GM12878 (cell line): Measurements from ENCODE around the gene SOBP. TPM values are rescaled to one million over a fixed set of nuclear protein-coding genes. Genes with fewer than 3 reads are reported as not detected.

Source experiments
- ATAC-seq: fragments of 200-7000 bp; cut with Tn5 transposase; 3 replicates; pipeline ENCODE4 v1.9.1; 2020; ENCODE audit warnings: mild to moderate bottlenecking, moderate library complexity
- BruUV-seq: library from RNA; stranded (reverse); fragments of 400-500 nt; replicated peaks from 2 replicates; lab custom pipeline; 2021; lab: Mats Ljungman, UMichigan
- CTCF ChIA-PET: fragments of 300-600 bp; sonication (Branson Sonifier 250); formaldehyde crosslinking; extraction: SDS; loops from one replicate; lab custom pipeline; 2021; ENCODE audit warnings: inconsistent platforms; lab: Yijun Ruan, JAX
- POLR2A ChIA-PET: fragments of 350-600 bp; formaldehyde crosslinking; extraction: SDS; loops from one replicate; lab custom pipeline; 2021; ENCODE audit warnings: inconsistent platforms; lab: Charles Lee
- RAD21 ChIA-PET: fragments of 300-600 bp; sonication (Branson Sonifier 250); formaldehyde crosslinking; loops from one replicate; lab custom pipeline; 2023; ENCODE audit warnings: antibody characterized with exemption; ENCODE audit not compliant: unreplicated experiment; lab: Charles Lee
- SMC1A ChIA-PET: fragments of 300-600 bp; sonication (Branson Sonifier 250); formaldehyde crosslinking; loops from one replicate; lab custom pipeline; 2023; ENCODE audit not compliant: unreplicated experiment, uncharacterized antibody; lab: Charles Lee
- DNase-seq: peaks from one replicate; pipeline ENCODE4 v3.0.0-alpha.2; 2011; ENCODE audit warnings: low read depth, low spot score
- FAIRE-seq: peaks from 3 replicates; lab custom pipeline; 2011; peaks lifted over from hg19 to GRCh38; lab: Jason Lieb, UNC
- H2AFZ ChIP-seq: 2 replicates; pipeline ENCODE4 v1.6.0; 2011; ENCODE audit warnings: low read depth, low read length, control low read depth; ENCODE audit not compliant: control insufficient read depth
- H3K27ac ChIP-seq: 2 replicates; pipeline ENCODE4 v1.5.1; 2011; ENCODE audit warnings: control low read depth; ENCODE audit not compliant: control insufficient read depth, insufficient read depth
- H3K27me3 ChIP-seq, 2 experiments: replicated peaks in 1 of 2; 2 replicates each; pipeline versions ENCODE4 v1.6.0 to v1.6.1; 2011; ENCODE audit warnings: low read length in 1 of 2; ENCODE audit not compliant: control insufficient read depth in 2 of 2, insufficient read depth in 2 of 2
- H3K36me3 ChIP-seq, 2 experiments: 2 replicates each; pipeline ENCODE4 v1.5.1; 2011; ENCODE audit warnings: low read length in 1 of 2; ENCODE audit not compliant: control insufficient read depth in 2 of 2, insufficient read depth in 2 of 2
- H3K4me1 ChIP-seq: 2 replicates; pipeline ENCODE4 v1.6.1; 2011; ENCODE audit warnings: mild to moderate bottlenecking, low read length, moderate library complexity, mixed read lengths; ENCODE audit not compliant: control insufficient read depth, insufficient read depth
- H3K4me2 ChIP-seq: 2 replicates; pipeline ENCODE4 v1.6.0; 2011; ENCODE audit warnings: control low read depth; ENCODE audit not compliant: control insufficient read depth, insufficient read depth
- H3K4me3 ChIP-seq: fragments of 200-600 bp; sonication (generic); 2 replicates; pipeline ENCODE4 v1.5.1; 2016
- H3K79me2 ChIP-seq: 2 replicates; pipeline ENCODE4 v1.6.0; 2011; ENCODE audit warnings: low read length; ENCODE audit not compliant: control insufficient read depth, insufficient read depth
- H3K9ac ChIP-seq: 2 replicates; pipeline ENCODE4 v1.8.0; 2011; ENCODE audit warnings: low read length, control low read depth, mixed read lengths; ENCODE audit not compliant: control insufficient read depth, insufficient read depth
- H3K9me3 ChIP-seq: replicated peaks from 3 replicates; pipeline ENCODE4 v1.5.1; 2011; ENCODE audit warnings: mild to moderate bottlenecking, low read length; ENCODE audit not compliant: control insufficient read depth, insufficient read depth
- H4K20me1 ChIP-seq: 2 replicates; pipeline ENCODE4 v1.6.0; 2011; ENCODE audit not compliant: control insufficient read depth, insufficient read depth
- NR2C2 ChIP-seq: IDR thresholded peaks from 2 replicates; pipeline ENCODE4 v1.6.1; 2011; ENCODE audit warnings: borderline replicate concordance, low read depth; ENCODE audit not compliant: control insufficient read depth, insufficient read length
- RCOR1 ChIP-seq: conservative IDR thresholded peaks from 2 replicates; pipeline ENCODE4 v1.6.1; 2012; ENCODE audit warnings: low read depth, low read length, improper control_type of control experiment
- ZNF384 ChIP-seq: IDR thresholded peaks from 2 replicates; pipeline ENCODE4 v1.6.1; 2012; ENCODE audit warnings: low read depth, mild to moderate bottlenecking, low read length, improper control_type of control experiment, borderline replicate concordance
- WGBS: methylation state at CpG from one replicate; pipeline ENCODE4 v1.1.6; 2016; ENCODE audit warnings: low lambda C conversion rate; ENCODE audit not compliant: insufficient replicate concordance, insufficient coverage; ENCODE audit errors: missing lambda C conversion rate; 5-methylcytosine and 5-hydroxymethylcytosine counted together
- in situ Hi-C: fragments of 300-500 bp; cut with MboI; formaldehyde crosslinking; loops from 9 replicates; pipeline ENCODE4 v1.14.3; 2018; ENCODE audit warnings: mixed read lengths
- intact Hi-C: fragments of 100-400 bp; cut with micrococcal nuclease; formaldehyde crosslinking; loops from one replicate; pipeline ENCODE4 v1.14.2; 2022; ENCODE audit not compliant: unreplicated experiment
- polyA plus RNA-seq, 11 experiments: library from polyadenylated mRNA; depleted of rRNA in 4 of 11; unstranded in 6 of 11; stranded (reverse) in 5 of 11; fragments of >200 nt; fragmentation: Nextera tagmentation in 4 of 11; fragmentation: Illumina TruSeq in 1 of 11; extraction: Ambion mirVana in 4 of 11; extraction: Trizol in 1 of 11; gene quantifications; 1 replicate in 1 of 11; 2 replicates in 10 of 11; pipeline versions ENCODE4 v1.2.1 to v1.2.3, GENCODE V29; 2011 to 2016; ENCODE audit warnings: inconsistent platforms in 2 of 11, missing spikeins in 2 of 11, low read depth in 1 of 11
- total RNA-seq, 4 experiments: library from RNA; depleted of rRNA in 3 of 4; stranded (reverse); fragments of >200 nt in 3 of 4; fragmentation: Illumina TruSeq in 1 of 4; extraction: Trizol in 1 of 4; gene quantifications; 2 replicates each; pipeline versions ENCODE4 v1.2.1 to v1.2.3, GENCODE V29; 2013 to 2021
- TF ChIP-seq, protein P1 (sequence below): fragments of 450-650 bp; formaldehyde crosslinking; IDR thresholded peaks from 2 replicates; pipeline ENCODE4 v1.4.0; 2022; ENCODE audit warnings: mild to moderate bottlenecking, moderate library complexity

The SOBP gene
- total and polyA plus RNA-seq, 10 of the 15 experiments (the other 5 are each of a cell fraction or from before 2014, with no cell fraction given) = 0.49 to 1.9 (median 0.78) TPM

- no peak for DNase-seq
- H2AFZ ChIP-seq = no peak overlapping the region
- CTCF ChIA-PET = interaction anchor here (0.7 to 4.3 kb wide), 10 partner anchors 10 to 374 kb away, joined by 3 to 47 read pairs (median 5); no protein-coding TSS in a partner anchor
- no peak for TF ChIP-seq NR2C2
- TF ChIP-seq ZNF384 = no peak
- TF ChIP-seq, protein P1, sequence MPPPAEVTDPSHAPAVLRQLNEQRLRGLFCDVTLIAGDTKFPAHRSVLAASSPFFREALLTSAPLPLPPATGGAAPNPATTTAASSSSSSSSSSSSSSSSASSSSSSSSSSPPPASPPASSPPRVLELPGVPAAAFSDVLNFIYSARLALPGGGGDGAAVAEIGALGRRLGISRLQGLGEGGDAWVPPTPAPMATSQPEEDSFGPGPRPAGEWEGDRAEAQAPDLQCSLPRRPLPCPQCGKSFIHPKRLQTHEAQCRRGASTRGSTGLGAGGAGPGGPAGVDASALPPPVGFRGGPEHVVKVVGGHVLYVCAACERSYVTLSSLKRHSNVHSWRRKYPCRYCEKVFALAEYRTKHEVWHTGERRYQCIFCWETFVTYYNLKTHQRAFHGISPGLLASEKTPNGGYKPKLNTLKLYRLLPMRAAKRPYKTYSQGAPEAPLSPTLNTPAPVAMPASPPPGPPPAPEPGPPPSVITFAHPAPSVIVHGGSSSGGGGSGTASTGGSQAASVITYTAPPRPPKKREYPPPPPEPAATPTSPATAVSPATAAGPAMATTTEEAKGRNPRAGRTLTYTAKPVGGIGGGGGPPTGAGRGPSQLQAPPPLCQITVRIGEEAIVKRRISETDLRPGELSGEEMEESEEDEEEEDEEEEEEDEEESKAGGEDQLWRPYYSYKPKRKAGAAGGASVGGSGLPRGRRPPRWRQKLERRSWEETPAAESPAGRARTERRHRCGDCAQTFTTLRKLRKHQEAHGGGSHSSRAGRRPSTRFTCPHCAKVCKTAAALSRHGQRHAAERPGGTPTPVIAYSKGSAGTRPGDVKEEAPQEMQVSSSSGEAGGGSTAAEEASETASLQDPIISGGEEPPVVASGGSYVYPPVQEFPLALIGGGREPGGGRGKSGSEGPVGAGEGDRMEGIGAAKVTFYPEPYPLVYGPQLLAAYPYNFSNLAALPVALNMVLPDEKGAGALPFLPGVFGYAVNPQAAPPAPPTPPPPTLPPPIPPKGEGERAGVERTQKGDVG = no peak
- no peak for TF ChIP-seq RCOR1
- H3K27me3 ChIP-seq = no peaks in the 10 kb centered on the region
- H3K79me2 ChIP-seq = no peaks in the 10 kb centered on the region
- 60% methylated on average over 11 of the region's 11 CpGs for WGBS
- H3K27ac ChIP-seq = no peak overlapping the region
- peaks cover 11% of the 10 kb centered on the region for H3K4me1 ChIP-seq
- BruUV-seq = no TSS peak
- H3K36me3 ChIP-seq = no peaks in the 10 kb centered on the region
- intact Hi-C loops = loop anchor here (5.0 to 10.0 kb wide), 2 partner anchors 191 to 849 kb away; no protein-coding TSS in a partner anchor
- no peak for FAIRE-seq
- in situ Hi-C loops = no loop called here
- RAD21 ChIA-PET = interaction anchor here (0.6 to 5.1 kb wide), 7 partner anchors 19 to 374 kb away, joined by 3 to 27 read pairs (median 4); no protein-coding TSS in a partner anchor
- no peak overlapping the region for H3K4me2 ChIP-seq
- no peak for ATAC-seq
- SMC1A ChIA-PET = interaction anchor here (0.6 to 3.7 kb wide), 9 partner anchors 11 to 646 kb away, joined by 3 to 30 read pairs (median 4); no protein-coding TSS in a partner anchor
- H3K4me3 ChIP-seq = no peak overlapping the region
- no peak overlapping the region for H3K9ac ChIP-seq
- POLR2A ChIA-PET = no interaction called here
- no peaks in the 10 kb centered on the region for H3K9me3 ChIP-seq
- no peaks in the 10 kb centered on the region for H4K20me1 ChIP-seq
Measured at GRCh38 chr6:107676042-107676441, 186.1 kb downstream of the SOBP start.
